Measurements from ENCODE around the gene GRAMD4.

DNA sequence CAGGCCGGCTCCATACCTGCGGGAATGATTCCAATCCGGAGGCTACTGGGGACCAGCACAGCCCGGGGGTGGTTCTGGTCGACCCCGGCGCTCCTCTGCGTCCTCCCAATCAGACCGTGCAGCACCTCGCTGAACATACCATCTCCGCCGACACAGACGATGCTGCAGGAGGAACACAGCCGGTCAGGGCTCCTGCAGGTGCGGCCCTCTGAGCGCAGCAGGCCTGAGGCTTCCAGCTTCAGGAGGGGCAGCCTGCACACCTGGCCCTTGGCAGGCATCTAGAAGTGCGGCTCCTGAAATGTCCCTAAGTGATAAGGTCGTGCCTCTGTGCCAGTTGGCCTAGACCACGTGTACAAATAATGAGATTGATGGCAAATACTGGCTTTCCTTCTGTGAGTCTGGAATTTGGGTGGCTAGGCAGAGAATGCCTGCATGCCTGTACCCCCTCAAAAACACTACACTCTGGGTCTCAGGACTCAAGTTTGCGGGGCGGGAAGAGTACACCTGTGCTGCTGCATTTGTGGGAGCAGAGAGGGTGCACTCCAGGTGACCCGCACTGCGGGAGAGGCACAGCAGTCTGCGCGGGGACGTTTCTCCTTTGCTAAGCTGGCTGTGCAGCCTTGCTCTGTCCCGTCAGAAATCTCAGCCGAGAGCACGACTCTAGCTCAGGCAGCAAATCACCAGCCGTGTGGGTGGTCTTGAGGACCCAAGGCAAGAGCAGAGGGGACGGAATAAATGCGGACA, 87.8 kb downstream of the GRAMD4 start:
- TF ChIP-seq, protein P1, sequence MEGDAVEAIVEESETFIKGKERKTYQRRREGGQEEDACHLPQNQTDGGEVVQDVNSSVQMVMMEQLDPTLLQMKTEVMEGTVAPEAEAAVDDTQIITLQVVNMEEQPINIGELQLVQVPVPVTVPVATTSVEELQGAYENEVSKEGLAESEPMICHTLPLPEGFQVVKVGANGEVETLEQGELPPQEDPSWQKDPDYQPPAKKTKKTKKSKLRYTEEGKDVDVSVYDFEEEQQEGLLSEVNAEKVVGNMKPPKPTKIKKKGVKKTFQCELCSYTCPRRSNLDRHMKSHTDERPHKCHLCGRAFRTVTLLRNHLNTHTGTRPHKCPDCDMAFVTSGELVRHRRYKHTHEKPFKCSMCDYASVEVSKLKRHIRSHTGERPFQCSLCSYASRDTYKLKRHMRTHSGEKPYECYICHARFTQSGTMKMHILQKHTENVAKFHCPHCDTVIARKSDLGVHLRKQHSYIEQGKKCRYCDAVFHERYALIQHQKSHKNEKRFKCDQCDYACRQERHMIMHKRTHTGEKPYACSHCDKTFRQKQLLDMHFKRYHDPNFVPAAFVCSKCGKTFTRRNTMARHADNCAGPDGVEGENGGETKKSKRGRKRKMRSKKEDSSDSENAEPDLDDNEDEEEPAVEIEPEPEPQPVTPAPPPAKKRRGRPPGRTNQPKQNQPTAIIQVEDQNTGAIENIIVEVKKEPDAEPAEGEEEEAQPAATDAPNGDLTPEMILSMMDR (IDR thresholded peaks at IDR 0.05; ENCODE audit: low read depth, low read length, poor library complexity, severe bottlenecking) = no peak
- TF ChIP-seq EZH2phosphoT487 (IDR thresholded peaks at IDR 0.05; ENCODE audit: borderline replicate concordance, low read length) = no peak
